Osteoblast (primary cell): Measurements from ENCODE around the gene ACOT11. TPM values are rescaled to one million over a fixed set of nuclear protein-coding genes. Genes with fewer than 3 reads are reported as not detected.

Experiments used
- DNase-seq: peaks from one replicate; pipeline ENCODE4 v3.0.0; 2011; ENCODE audit warnings: low spot score, mixed read lengths; ENCODE audit not compliant: insufficient read length; ENCODE audit errors: missing footprints
- H2AFZ ChIP-seq: 2 replicates; pipeline ENCODE4 v1.6.0; 2011; ENCODE audit warnings: mild to moderate bottlenecking, low read length
- H3K27ac ChIP-seq: 2 replicates; pipeline ENCODE4 v1.5.1; 2011; ENCODE audit warnings: mild to moderate bottlenecking, low read depth, low read length, moderate library complexity
- H3K27me3 ChIP-seq: 2 replicates; pipeline ENCODE4 v1.6.0; 2012; ENCODE audit warnings: mild to moderate bottlenecking, control low read depth, inconsistent platforms, low read length, moderate library complexity; ENCODE audit not compliant: insufficient read depth
- H3K36me3 ChIP-seq: 2 replicates; pipeline ENCODE4 v1.5.1; 2011; ENCODE audit warnings: mild to moderate bottlenecking, low read length, control low read depth, moderate library complexity; ENCODE audit not compliant: insufficient read depth
- H3K4me1 ChIP-seq: 2 replicates; pipeline ENCODE4 v1.5.1; 2011; ENCODE audit warnings: mild to moderate bottlenecking, low read length, control low read depth, moderate library complexity; ENCODE audit not compliant: insufficient read depth
- H3K4me2 ChIP-seq: 2 replicates; pipeline ENCODE4 v1.6.0; 2011; ENCODE audit warnings: mild to moderate bottlenecking, low read length; ENCODE audit not compliant: insufficient read depth
- H3K4me3 ChIP-seq: fragments of 200-600 bp; sonication (generic); 3 replicates; pipeline ENCODE4 v1.5.1; 2012; ENCODE audit warnings: mild to moderate bottlenecking, low read length, inconsistent platforms; ENCODE audit not compliant: insufficient read depth
- H3K79me2 ChIP-seq: 2 replicates; pipeline ENCODE4 v1.6.0; 2012; ENCODE audit warnings: mild to moderate bottlenecking, low read length, control low read depth, inconsistent platforms; ENCODE audit not compliant: insufficient read depth
- H3K9me3 ChIP-seq: 2 replicates; pipeline ENCODE4 v1.5.1; 2011; ENCODE audit warnings: low read depth, low read length, control low read depth
- H4K20me1 ChIP-seq: 2 replicates; pipeline ENCODE4 v1.6.0; 2012; ENCODE audit warnings: mild to moderate bottlenecking, low read length, control low read depth; ENCODE audit not compliant: insufficient read depth
- CTCF ChIP-seq: IDR thresholded peaks from 2 replicates; pipeline ENCODE4 v1.5.1; 2011; ENCODE audit warnings: mild to moderate bottlenecking, low read depth, low read length, moderate library complexity; ENCODE audit errors: extremely low read depth
- total RNA-seq: library from RNA; depleted of rRNA; stranded (reverse); fragments of >200 nt; gene quantifications from 2 replicates; pipeline ENCODE4 v1.2.3, GENCODE V29; 2012

ACOT11 gene
- total RNA-seq, 1 donor = 2.9 TPM

DNA sequence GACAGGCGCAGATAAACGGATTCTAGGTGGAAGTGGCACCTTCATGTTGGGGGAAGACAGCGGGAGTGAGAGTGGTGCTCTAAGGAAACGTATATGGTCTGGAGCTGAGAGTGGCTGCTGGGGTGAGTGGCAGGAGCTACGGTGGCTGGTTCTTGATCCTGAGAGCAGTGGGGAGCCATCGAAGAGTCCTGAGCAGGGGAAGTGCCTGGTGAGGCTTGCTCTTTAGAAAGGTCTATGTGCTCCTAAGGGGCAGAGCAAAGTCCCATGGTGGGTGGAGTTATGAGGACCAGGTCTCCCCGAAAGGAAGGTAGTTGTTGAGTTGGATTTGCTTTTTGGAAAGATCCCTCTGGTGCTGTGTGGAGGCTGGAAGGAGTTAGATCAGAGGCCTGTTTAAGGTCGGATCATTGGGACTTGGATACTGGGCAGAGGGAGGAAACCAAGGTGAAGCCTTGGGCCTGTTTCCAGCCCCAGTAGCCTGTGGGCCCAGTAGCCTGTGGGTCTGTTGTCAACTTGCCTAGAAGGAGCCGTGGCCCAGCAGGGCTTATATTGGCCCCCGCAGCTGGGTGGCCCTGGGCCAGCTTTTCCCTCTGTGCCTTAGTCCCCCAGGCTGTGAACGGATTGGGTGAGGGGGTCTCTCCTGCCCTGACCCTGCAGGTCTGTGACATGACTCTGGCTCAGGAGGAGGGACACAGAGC lies 33.0 kb downstream of the ACOT11 start:
- Histone ChIP-seq H4K20me1 (no peaks in the 10 kb centered on the region), H3K27me3 (no peaks in the 10 kb centered on the region), H3K79me2 (no peaks in the 10 kb centered on the region), H2AFZ (peak overlapping the region; percentile 67), H3K4me1 (peaks cover 4% of the 10 kb centered on the region), H3K9me3 (no peaks in the 10 kb centered on the region), H3K36me3 (no peaks in the 10 kb centered on the region), H3K27ac (no peak overlapping the region), H3K4me2 (no peak overlapping the region), H3K4me3 (no peak overlapping the region)
- no peak for TF ChIP-seq CTCF
- peak; percentile 47 for DNase-seq

DNA sequence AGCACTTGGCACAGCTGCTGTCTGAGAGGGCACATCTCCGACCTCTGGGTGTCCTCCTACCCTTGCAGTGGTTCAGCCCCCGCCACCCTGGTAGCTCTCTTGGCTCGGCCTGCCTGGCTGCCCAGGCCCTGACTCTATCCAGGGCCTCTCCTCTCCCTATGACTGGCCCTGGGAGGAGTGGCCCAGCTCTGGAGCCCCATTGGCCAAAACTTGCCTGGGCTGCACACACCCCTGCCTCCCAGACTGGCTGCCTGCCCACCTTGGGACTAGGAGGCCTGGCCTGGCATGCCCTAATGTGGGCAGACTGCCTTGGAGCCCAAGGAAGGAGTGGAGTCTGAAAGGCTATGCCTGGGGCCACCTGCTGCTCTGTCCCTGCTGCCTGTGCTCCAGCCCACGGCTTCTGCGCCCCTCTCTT lies 33.6 kb downstream of the ACOT11 start:
- Histone ChIP-seq H3K27me3 (no peaks in the 10 kb centered on the region), H3K27ac (no peak overlapping the region), H2AFZ (peak overlapping the region; percentile 67), H3K4me1 (peaks cover 4% of the 10 kb centered on the region), H3K4me3 (no peak overlapping the region), H3K79me2 (no peaks in the 10 kb centered on the region), H3K4me2 (no peak overlapping the region), H3K9me3 (no peaks in the 10 kb centered on the region), H4K20me1 (no peaks in the 10 kb centered on the region), H3K36me3 (no peaks in the 10 kb centered on the region)
- DNase-seq = peak; percentile 98
- TF ChIP-seq CTCF = no peak

DNA sequence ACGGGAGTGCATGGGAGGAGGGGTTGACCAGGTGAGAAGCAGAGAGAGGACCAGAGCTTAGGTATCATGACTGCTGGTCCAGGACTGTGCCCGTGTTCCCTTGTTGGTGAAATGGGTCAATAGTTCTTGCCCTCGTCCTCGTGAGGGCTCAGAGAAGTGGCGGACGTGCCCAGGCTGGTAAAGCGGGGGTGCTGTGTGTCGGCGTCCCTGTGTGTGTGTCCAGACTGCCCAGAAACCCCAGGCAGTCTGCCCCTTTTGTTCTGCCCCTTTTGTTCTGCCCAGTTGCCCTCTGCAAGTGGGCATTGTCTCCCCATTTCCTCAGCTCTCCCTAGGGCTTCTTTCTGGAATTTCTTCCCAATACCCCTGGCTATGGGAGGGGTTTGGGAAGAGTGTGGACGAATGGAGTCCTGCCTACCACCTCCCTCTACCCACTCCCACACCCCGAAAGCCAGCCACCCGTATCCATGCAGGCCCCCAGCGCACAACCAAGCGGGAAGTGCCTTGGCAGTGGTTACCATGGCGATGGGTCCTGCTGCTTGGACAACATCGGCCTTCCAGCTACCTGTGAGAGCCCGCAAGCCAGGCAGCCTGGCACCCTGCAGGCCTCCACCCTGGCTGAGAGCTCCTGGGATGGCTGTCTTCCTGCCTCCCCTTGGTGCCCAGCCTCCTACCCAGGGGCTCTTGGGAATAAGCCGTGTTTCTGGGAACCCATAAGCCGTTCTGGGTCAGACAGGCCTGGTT lies 34.7 kb downstream of the ACOT11 start:
- Histone ChIP-seq H3K36me3 (no peaks in the 10 kb centered on the region), H3K27me3 (no peaks in the 10 kb centered on the region), H3K4me1 (peaks cover 4% of the 10 kb centered on the region), H2AFZ (no peak overlapping the region), H3K79me2 (no peaks in the 10 kb centered on the region), H3K9me3 (no peaks in the 10 kb centered on the region), H4K20me1 (no peaks in the 10 kb centered on the region), H3K4me3 (no peak overlapping the region), H3K27ac (no peak overlapping the region), H3K4me2 (no peak overlapping the region)
- no peak for TF ChIP-seq CTCF
- DNase-seq = peak; percentile 31

GRCh38 chr1:54583307-54583686 lies 35.3 kb downstream of the ACOT11 start:
- no peaks in the 10 kb centered on the region for H3K9me3 ChIP-seq
- H4K20me1 ChIP-seq = no peaks in the 10 kb centered on the region
- no peaks in the 10 kb centered on the region for H3K27me3 ChIP-seq
- no peaks in the 10 kb centered on the region for H3K36me3 ChIP-seq
- no peak overlapping the region for H3K27ac ChIP-seq
- no peaks in the 10 kb centered on the region for H3K79me2 ChIP-seq
- H3K4me1 ChIP-seq = peaks cover 4% of the 10 kb centered on the region
- peak; percentile 81 for DNase-seq
- no peak overlapping the region for H2AFZ ChIP-seq
- H3K4me3 ChIP-seq = no peak overlapping the region
- TF ChIP-seq CTCF = no peak
- H3K4me2 ChIP-seq = no peak overlapping the region
